Measurements from ENCODE around the gene SYNE1. TPM values are rescaled to one million over a fixed set of nuclear protein-coding genes. Genes with fewer than 3 reads are reported as not detected.

The SYNE1 gene
- total RNA-seq, 3 donors from 2014 or later, result 16.8 to 78.6 (median 22.3) TPM

DNA sequence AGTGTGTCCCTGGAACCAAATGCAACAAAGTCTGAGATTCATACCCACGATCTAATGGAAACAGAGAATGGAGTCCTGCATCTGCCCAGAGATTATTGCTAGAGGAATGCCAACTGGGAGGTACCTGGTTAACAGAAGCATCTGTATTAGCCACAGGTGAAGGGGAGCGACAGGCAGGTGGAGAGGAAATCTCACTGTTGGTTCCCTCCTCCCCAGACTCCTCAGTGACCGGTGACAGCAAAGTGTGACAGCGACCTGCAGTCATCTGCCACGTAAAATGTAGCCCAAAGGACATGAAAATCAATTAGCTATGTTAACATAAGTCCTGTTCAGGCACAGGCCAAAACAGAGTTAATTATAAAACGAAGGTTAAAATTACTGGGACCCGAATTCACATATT, 336.6 kb downstream of the SYNE1 start:
- ATAC-seq (no peak), DNase-seq (no peak)
- intact Hi-C loops (cut with DNase I, micrococcal nuclease), result no loop called here
- Histone ChIP-seq H3K4me1 (ENCODE audit: low read depth) (no peaks in the 10 kb centered on the region), H3K4me3 (no peak overlapping the region), H3K9me3 (no peaks in the 10 kb centered on the region), H3K36me3 (ENCODE audit: low read depth) (no peaks in the 10 kb centered on the region)
- no peak for TF ChIP-seq CTCF (IDR thresholded peaks at IDR 0.05)

GRCh38 chr6:152298848-152299735, 338.1 kb downstream of the SYNE1 start:
- no peak overlapping the region for H3K4me3 ChIP-seq
- DNase-seq (no peak), ATAC-seq (no peak)
- no peaks in the 10 kb centered on the region for H3K4me1 ChIP-seq (ENCODE audit: low read depth)
- no peak for TF ChIP-seq CTCF (IDR thresholded peaks at IDR 0.05)
- no peaks in the 10 kb centered on the region for H3K9me3 ChIP-seq
- H3K36me3 ChIP-seq (ENCODE audit: low read depth), result no peaks in the 10 kb centered on the region
- intact Hi-C loops (cut with DNase I, micrococcal nuclease), result no loop called here

DNA sequence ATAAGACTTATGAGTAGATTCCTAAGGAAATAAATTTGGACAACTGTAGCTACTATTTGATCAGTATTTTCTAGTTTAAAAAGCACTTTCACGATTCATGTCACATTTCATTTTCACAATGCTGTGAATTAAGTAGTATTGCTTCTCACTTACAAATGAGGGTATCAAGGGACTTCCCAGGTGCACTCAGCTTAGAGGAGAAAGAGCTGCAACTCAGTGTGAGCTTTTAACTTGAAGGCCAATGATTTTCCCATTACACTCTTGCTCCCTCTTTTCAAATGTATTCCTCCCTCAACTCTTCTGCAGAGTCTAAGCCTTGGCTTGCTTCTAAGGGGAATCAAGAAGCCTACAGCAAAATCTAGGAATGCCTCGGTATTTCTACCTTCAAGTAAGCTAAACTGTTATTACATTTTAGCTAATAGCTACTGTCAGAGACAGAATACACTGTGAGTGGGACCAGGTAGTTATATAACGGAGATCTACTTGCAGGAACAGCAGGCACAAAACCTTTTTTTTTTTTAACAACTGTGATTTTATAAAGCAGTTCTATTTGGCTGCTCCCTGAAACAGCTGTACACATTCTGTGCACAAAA, 339.0 kb downstream of the SYNE1 start:
- intact Hi-C loops (cut with DNase I, micrococcal nuclease), result no loop called here
- no peaks in the 10 kb centered on the region for H3K36me3 ChIP-seq (ENCODE audit: low read depth)
- H3K4me3 ChIP-seq, result no peak overlapping the region
- no peak for DNase-seq
- TF ChIP-seq CTCF (IDR thresholded peaks at IDR 0.05), result no peak
- H3K9me3 ChIP-seq, result no peaks in the 10 kb centered on the region
- no peaks in the 10 kb centered on the region for H3K4me1 ChIP-seq (ENCODE audit: low read depth)
- ATAC-seq, result no peak

GRCh38 chr6:152296648-152297376, 340.4 kb downstream of the SYNE1 start:
- no peak for TF ChIP-seq CTCF (IDR thresholded peaks at IDR 0.05)
- Histone ChIP-seq H3K4me3 (no peak overlapping the region), H3K36me3 (ENCODE audit: low read depth) (no peaks in the 10 kb centered on the region), H3K9me3 (no peaks in the 10 kb centered on the region), H3K4me1 (ENCODE audit: low read depth) (no peaks in the 10 kb centered on the region)
- DNase-seq (no peak), ATAC-seq (no peak)
- intact Hi-C loops (cut with DNase I, micrococcal nuclease), result no loop called here

- ATAC-seq (no peak), DNase-seq (no peak)
- Histone ChIP-seq H3K4me1 (ENCODE audit: low read depth) (no peaks in the 10 kb centered on the region), H3K9me3 (no peaks in the 10 kb centered on the region), H3K4me3 (no peak overlapping the region), H3K36me3 (ENCODE audit: low read depth) (no peaks in the 10 kb centered on the region)
- intact Hi-C loops (cut with DNase I, micrococcal nuclease), result no loop called here
- TF ChIP-seq CTCF (IDR thresholded peaks at IDR 0.05), result no peak
Measured at GRCh38 chr6:152295920-152296319, 341.2 kb downstream of the SYNE1 start.
